Measurements from ENCODE around the gene MKKS.

DNA sequence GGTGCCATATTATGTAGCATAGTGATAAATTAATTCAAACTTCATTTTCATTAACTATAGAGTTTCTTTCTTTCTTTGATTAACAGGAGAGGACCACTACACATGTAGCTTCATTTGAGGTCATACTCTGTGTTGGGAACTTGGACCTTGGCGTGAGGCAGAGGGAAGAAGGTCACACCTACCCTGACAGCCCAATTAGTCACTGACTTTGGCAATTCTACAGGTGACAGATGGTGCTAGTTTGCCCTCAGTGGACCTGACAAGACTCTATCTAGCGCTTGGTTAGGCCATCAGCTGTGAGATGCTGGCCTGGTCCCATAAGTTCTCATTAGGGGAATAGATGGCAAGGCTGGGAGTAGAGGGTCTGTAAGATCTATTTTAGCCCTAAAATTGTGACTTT is 15.2 kb upstream of the MKKS start:
- TF ChIP-seq, protein P1, sequence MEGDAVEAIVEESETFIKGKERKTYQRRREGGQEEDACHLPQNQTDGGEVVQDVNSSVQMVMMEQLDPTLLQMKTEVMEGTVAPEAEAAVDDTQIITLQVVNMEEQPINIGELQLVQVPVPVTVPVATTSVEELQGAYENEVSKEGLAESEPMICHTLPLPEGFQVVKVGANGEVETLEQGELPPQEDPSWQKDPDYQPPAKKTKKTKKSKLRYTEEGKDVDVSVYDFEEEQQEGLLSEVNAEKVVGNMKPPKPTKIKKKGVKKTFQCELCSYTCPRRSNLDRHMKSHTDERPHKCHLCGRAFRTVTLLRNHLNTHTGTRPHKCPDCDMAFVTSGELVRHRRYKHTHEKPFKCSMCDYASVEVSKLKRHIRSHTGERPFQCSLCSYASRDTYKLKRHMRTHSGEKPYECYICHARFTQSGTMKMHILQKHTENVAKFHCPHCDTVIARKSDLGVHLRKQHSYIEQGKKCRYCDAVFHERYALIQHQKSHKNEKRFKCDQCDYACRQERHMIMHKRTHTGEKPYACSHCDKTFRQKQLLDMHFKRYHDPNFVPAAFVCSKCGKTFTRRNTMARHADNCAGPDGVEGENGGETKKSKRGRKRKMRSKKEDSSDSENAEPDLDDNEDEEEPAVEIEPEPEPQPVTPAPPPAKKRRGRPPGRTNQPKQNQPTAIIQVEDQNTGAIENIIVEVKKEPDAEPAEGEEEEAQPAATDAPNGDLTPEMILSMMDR (IDR thresholded peaks at IDR 0.05), result no peak
- TF ChIP-seq POLR2A (IDR thresholded peaks at IDR 0.05), result no peak

Measured in prostate gland (tissue), 2 donors.